NCI-H524 (cell line): Measurements from ENCODE around the gene CUX1.

Experiments used
- DNase-seq, 2 experiments: peaks; one replicate each; lab custom pipeline; 2025; lab: John Stamatoyannopoulos, UW

The CUX1 gene

GRCh38 chr7:101937717-101938514, 120.5 kb downstream of the CUX1 start:
- DNase-seq = no peak

DNA sequence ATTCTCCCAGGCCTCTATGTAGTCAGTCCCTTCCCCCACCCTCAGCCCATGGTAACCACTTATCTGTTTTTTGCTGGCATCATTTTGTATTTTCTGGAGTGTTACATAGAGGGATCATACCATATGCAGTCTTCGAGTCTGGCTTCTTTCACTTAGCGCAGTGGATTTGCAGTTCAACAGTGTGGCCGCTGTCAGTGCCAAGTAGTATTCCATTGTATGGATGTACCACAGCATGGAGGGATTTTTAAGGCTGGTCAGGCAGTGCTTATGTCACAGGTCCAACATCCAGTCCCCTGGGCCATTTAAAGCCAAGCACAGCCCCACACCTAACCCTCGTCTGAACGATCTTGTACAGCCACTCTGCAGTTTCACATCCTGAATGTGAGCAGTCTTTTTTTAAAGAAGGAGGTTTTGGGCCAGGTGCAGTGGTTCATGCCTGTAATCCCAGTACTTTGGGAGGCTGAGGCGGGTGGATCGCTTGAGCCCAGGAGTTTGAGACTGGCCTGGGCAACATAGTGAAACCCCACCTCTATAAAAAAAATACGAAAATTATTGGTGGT, 121.8 kb downstream of the CUX1 start:
- no peak for DNase-seq

- no peak for DNase-seq
Observed at GRCh38 chr7:101940151-101940550, 122.7 kb downstream of the CUX1 start.

- DNase-seq = peak in 1 of 2 experiments; percentile 15
Observed at GRCh38 chr7:101940830-101941229, 123.4 kb downstream of the CUX1 start.

DNA sequence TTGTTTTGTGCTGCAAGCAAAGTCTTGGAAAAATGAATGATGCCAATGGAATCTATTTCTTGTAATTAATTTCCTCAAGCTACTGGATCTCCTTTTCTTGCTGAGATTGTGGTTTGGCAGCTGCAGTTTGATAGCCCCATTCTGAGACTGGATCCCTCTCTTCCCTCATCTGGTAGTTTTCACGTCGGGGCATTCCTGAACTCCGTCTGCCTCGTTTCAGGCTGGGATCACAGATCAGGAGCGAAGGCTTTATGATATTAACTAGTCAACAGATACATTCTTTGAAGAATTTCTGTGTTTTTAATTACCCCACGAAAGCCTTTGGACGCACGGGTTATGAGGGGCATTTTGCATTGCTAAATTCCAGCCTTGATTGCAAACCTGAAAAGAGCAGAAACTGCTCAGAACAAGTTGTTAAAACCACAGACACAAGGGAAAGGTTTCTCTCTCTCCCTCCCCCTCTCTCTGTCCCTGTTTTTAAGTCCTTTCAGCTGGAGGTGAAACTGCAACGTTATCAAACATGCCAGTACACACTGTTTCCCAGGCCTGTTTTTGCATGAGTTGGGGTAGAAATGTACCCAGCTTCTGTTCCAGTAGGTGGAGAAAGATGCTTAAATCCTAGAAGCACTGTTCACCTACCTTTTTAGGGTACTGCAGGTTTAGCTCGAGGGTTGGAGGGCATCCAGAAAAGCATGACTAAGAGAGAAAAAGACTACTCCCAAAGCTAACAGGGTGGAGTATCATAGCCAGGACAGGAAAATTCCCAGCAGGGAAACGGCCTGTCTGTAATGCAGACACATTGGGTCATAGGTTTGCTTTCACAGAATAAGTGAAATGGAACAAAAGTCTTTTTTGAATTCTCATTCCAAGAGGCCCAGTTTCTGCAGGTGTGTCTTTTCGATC, 124.3 kb downstream of the CUX1 start:
- DNase-seq = no peak

DNA sequence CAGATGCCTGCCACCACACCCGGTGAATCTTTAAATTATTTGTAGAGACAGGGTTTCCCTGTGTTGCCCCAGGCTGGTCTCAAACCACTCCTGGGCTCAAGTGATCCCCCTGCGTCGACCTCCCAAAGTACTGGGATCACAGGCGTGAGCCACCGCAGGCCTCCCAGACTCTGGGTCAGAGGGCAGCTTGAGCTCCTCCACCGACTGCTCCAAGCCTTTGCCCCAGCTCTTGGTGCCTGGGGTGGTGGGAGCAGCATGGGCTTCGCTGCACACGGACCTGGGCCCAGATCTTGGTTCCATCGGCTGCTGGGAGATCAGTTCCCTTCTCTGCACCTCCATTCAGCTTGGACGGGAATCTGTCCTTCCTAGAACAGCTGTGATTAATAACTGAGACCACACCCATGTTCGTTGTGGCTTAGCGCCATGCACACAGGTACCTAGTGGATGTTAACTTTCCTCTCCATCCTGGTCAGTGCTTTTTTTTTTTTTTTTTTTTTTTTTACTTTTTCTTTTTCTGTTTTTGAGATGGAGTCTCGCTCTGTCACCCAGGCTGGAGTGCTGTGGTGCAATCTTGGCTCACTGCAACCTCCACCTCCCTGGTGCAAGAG, 125.3 kb downstream of the CUX1 start:
- no peak for DNase-seq

GRCh38 chr7:101943306-101943705, 125.9 kb downstream of the CUX1 start:
- no peak for DNase-seq

DNA sequence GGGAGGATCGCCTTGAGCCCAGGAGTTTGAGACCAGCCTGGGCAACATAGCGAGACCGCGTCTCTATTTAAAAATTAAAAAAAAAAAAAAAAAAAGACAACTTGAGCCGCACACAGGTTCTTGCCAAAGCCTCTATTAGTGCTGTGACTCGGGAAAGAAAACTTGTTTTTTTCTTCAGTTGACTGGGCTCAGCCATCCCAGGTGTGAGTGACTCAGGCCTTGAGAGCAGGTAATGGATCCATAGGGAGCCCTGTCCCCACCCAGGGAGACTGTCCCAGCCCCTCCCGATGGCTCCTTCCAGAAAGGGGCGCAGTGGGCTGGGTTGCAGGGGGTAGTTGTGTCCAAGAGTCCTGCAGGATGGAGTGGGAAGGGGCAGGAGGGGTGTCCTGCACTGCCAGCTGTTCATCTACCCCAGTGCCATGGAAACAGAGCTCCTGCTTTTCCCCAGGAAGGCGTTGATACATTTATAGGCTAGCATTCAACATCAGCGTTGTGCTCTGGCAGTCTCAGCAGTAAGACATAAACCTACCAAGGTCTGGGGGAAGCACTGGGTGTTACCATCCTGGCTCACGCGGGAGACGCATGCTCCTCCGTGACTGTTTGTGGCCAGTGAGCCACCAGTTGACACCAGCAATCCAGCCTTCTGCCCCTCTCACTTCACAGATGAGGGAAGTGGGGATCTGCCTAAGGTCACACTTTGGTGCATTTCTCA, 126.6 kb downstream of the CUX1 start:
- DNase-seq = no peak

DNA sequence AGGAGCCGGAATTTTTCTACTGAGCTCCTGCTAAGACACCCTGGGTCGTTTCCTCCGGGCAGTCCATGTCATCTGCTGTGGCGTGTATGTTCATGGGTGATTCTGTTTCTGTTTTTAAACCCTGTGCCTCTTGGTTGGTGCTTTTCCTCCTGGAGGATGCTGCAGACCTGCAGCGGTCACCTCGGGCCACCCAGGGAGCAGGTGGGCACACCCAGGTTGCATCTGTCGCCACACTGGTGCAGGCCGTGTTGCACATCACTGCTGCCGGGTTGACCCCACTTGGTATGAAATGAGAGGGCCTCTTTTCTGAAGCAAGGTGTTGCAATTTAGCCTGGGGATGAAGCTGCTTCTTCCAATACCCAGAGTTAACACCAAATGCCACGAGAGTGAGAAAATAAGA, 127.2 kb downstream of the CUX1 start:
- no peak for DNase-seq

DNA sequence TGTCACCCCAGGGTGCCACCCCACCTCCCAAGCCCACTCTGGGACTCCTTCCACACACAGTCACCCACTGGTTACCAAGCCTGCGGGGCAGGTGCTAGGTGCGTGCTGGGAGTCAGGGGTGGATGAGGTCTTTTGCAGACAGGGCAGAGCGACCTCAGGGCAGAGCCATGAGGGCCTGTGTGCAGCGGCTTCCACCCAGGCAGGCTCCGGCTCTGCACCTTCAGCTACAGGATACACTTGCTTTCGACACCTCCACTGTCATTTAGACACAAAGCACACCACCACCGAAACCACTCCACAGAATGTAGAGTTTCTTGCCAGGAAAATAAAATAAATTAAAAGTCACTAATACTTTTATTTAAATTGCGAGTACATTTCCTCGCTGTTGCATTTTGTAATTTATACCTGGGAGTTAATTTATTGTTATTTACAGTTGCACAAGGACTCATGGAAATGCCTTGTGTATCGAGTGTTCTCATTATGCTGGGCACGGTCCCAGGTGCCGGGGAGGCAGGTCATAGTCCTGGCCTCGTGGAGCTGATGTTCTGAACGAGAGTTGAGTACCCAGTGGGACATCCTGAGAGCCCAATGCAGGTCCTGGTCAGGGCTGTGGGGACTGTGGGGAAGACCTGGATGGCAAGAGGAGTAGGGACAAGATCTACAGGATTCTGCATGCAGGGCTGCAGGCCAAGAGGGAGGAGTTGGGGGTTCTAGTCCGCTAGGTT, 127.8 kb downstream of the CUX1 start:
- DNase-seq = no peak

- no peak for DNase-seq
Observed at GRCh38 chr7:101947899-101948298, 130.5 kb downstream of the CUX1 start.

- DNase-seq = no peak
Observed at GRCh38 chr7:101948650-101949049, 131.2 kb downstream of the CUX1 start.

GRCh38 chr7:101950450-101951119, 133.2 kb downstream of the CUX1 start:
- DNase-seq = peak in 1 of 2 experiments; percentile 40

GRCh38 chr7:101951757-101952156, 134.3 kb downstream of the CUX1 start:
- peak in 1 of 2 experiments; percentile 25 for DNase-seq

- no peak for DNase-seq
Observed at GRCh38 chr7:101952355-101953247, 135.2 kb downstream of the CUX1 start.

DNA sequence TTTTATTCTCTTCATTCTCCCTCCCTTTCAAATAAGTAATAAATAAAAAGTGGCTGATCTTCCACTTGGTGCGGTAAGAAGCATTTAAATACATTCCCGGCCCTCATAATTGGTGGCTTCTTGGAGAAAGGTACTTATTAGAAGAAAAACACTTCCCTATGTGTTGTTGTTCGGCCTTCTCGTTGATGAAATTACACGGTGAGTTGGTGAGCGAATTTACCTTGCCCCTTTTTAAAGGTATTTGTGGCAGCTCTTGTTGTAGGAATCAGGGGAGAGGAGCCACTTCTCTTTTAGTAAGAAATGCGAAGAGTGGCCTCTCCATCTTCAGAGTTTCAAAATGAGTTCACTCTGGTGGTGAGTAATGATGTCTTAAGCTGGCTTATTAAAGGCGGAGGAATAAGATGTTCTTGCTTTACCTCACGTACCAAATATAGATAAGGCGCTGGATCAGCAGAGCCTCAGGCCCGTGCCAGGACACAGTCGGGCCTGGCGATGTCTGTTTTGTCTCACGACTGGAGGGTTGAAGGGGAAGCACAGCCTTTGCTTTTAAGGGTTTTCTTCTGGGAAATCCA, 135.9 kb downstream of the CUX1 start:
- no peak for DNase-seq

- DNase-seq = no peak
Observed at GRCh38 chr7:101954499-101954898, 137.1 kb downstream of the CUX1 start.

DNA sequence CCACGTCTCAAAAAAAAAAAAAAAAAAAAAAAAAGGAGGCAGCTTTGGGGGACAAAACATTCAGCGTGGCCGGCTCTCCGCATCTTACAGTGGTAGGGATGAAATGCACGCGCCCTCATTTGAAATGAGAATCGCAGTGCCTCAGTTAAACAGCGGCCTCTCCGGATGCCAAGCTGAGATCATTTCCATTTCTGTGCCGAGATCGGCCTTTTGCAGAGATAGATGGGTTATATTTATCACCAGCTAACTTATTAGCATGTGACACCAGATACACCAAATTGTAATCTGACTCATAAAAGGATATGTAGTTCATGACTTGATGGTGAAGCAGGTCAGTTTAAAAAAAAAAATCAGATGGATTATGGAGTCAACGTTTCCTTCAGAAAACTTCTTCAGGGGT, 138.7 kb downstream of the CUX1 start:
- DNase-seq = no peak
